Activated T-cell treated with anti-CD3 and anti-CD28 coated beads, Interleukin-2, amount 50 U/mL, for 4 hours (primary cell): Measurements from ENCODE around the gene SLC45A3. TPM values are rescaled to one million over a fixed set of nuclear protein-coding genes. Genes with fewer than 3 reads are reported as not detected.
"Not testable (repeated sequence)": the region's sequence is repeated elsewhere in the genome, so short reads cannot be mapped to it uniquely, and the experiment has no call there.

Source experiments
- ATAC-seq, 2 donors: fragments of 200-7000 bp; cut with Tn5 transposase; one replicate each; pipeline ENCODE4 v1.10.0; 2021
- DNase-seq: peaks from one replicate; pipeline ENCODE4 v3.0.0-alpha.2; 2020
- H3K27me3 Mint-ChIP-seq: one replicate; pipeline ENCODE4 v1.8.0; 2021; ENCODE audit warnings: low read depth, mixed read lengths
- H3K36me3 Mint-ChIP-seq: one replicate; pipeline ENCODE4 v1.8.0; 2022; ENCODE audit warnings: mixed read lengths; ENCODE audit not compliant: insufficient read depth
- H3K4me1 Mint-ChIP-seq: one replicate; pipeline ENCODE4 v1.8.0; 2021; ENCODE audit warnings: low read depth, mixed read lengths
- H3K4me3 Mint-ChIP-seq: one replicate; pipeline ENCODE4 v1.8.0; 2021; ENCODE audit warnings: mild to moderate bottlenecking, moderate library complexity, mixed read lengths
- H3K9me3 Mint-ChIP-seq: one replicate; pipeline ENCODE4 v1.8.0; 2021; ENCODE audit warnings: mixed read lengths
- total RNA-seq, 3 donors: library from RNA; stranded (reverse); gene quantifications; one replicate each; pipeline ENCODE4 v1.2.1, GENCODE V29; 2021

Gene SLC45A3
- total RNA-seq: 1 to 10 TPM in 2 of 3 donors, under 1 TPM in 1; 0.34 to 1.4 (median 1.1) TPM

- no peaks in the 10 kb centered on the region for H3K36me3 Mint-ChIP-seq
- H3K9me3 Mint-ChIP-seq: no peaks in the 10 kb centered on the region
- H3K27me3 Mint-ChIP-seq: peaks cover 8% of the 10 kb centered on the region
- peaks cover 11% of the 10 kb centered on the region for H3K4me1 Mint-ChIP-seq
- ATAC-seq: peak; percentile 73 to 86
- peak; percentile 34 for DNase-seq
- H3K4me3 Mint-ChIP-seq: peak within 1 kb of the TSS; percentile 81
These were observed at the start of gene SLC45A3 for GRCh38 chr1:205680073-205680851. Gene SLC45A3, minus strand, starts transcription at chr1:205680509. Its CDS starts 15,853 bp downstream, at chr1:205664656.

- H3K4me1 Mint-ChIP-seq: peaks cover 14% of the 10 kb centered on the region
- ATAC-seq (no peak), DNase-seq (no peak)
- H3K36me3 Mint-ChIP-seq: peaks cover 26% of the 10 kb centered on the region
- no peaks in the 10 kb centered on the region for H3K9me3 Mint-ChIP-seq
- no peaks in the 10 kb centered on the region for H3K27me3 Mint-ChIP-seq
- no peak overlapping the region for H3K4me3 Mint-ChIP-seq
These were observed 46.4 kb upstream of the SLC45A3 start for GRCh38 chr1:205726619-205727125.

GRCh38 chr1:205725514-205725913 lies 45.2 kb upstream of the SLC45A3 start:
- Mint-ChIP-seq H3K4me1 (peaks cover 7% of the 10 kb centered on the region), H3K36me3 (peaks cover 27% of the 10 kb centered on the region), H3K9me3 (no peaks in the 10 kb centered on the region), H3K27me3 (no peaks in the 10 kb centered on the region), H3K4me3 (no peak overlapping the region)
- ATAC-seq (no peak), DNase-seq (no peak)

GRCh38 chr1:205720740-205721139 lies 40.4 kb upstream of the SLC45A3 start:
- H3K4me3 Mint-ChIP-seq, ATAC-seq, DNase-seq, H3K9me3 Mint-ChIP-seq, H3K4me1 Mint-ChIP-seq, H3K27me3 Mint-ChIP-seq: not testable (repeated sequence)
- H3K36me3 Mint-ChIP-seq: peaks cover 48% of the 10 kb centered on the region

- peaks cover 8% of the 10 kb centered on the region for H3K4me1 Mint-ChIP-seq
- ATAC-seq (peak; percentile 65), DNase-seq (no peak)
- H3K9me3 Mint-ChIP-seq: no peaks in the 10 kb centered on the region
- H3K27me3 Mint-ChIP-seq: no peaks in the 10 kb centered on the region
- peaks cover 49% of the 10 kb centered on the region for H3K36me3 Mint-ChIP-seq
- H3K4me3 Mint-ChIP-seq: no peak overlapping the region
These were observed 39.5 kb upstream of the SLC45A3 start for GRCh38 chr1:205719762-205720161.

GRCh38 chr1:205719015-205719414 lies 38.7 kb upstream of the SLC45A3 start:
- Mint-ChIP-seq H3K4me1 (peaks cover 8% of the 10 kb centered on the region), H3K9me3 (no peaks in the 10 kb centered on the region), H3K4me3 (no peak overlapping the region), H3K27me3 (no peaks in the 10 kb centered on the region), H3K36me3 (peaks cover 46% of the 10 kb centered on the region)
- ATAC-seq (peak; percentile 48 to 53), DNase-seq (no peak)

- ATAC-seq (no peak), DNase-seq (no peak)
- H3K4me3 Mint-ChIP-seq: no peak overlapping the region
- peaks cover 11% of the 10 kb centered on the region for H3K4me1 Mint-ChIP-seq
- H3K27me3 Mint-ChIP-seq: no peaks in the 10 kb centered on the region
- no peaks in the 10 kb centered on the region for H3K9me3 Mint-ChIP-seq
- peaks cover 40% of the 10 kb centered on the region for H3K36me3 Mint-ChIP-seq
These were observed 36.2 kb upstream of the SLC45A3 start for GRCh38 chr1:205716371-205717132.

GRCh38 chr1:205715628-205716027 lies 35.3 kb upstream of the SLC45A3 start:
- Mint-ChIP-seq H3K4me1 (peaks cover 19% of the 10 kb centered on the region), H3K9me3 (no peaks in the 10 kb centered on the region), H3K36me3 (peaks cover 39% of the 10 kb centered on the region), H3K27me3 (no peaks in the 10 kb centered on the region), H3K4me3 (no peak overlapping the region)
- no peak for DNase-seq
- ATAC-seq: no peak

GRCh38 chr1:205714906-205715246 lies 34.6 kb upstream of the SLC45A3 start:
- Mint-ChIP-seq H3K27me3 (no peaks in the 10 kb centered on the region), H3K4me3 (no peak overlapping the region)
- ATAC-seq: no peak

GRCh38 chr1:205714190-205714905 lies 34.0 kb upstream of the SLC45A3 start:
- DNase-seq (no peak), ATAC-seq (no peak)
- no peak overlapping the region for H3K4me3 Mint-ChIP-seq
- no peaks in the 10 kb centered on the region for H3K9me3 Mint-ChIP-seq
- peaks cover 29% of the 10 kb centered on the region for H3K36me3 Mint-ChIP-seq
- H3K27me3 Mint-ChIP-seq: no peaks in the 10 kb centered on the region
- H3K4me1 Mint-ChIP-seq: peaks cover 11% of the 10 kb centered on the region

More at GRCh38 chr1:205714906-205715246, 34.6 kb upstream of the SLC45A3 start:
- H3K4me1 Mint-ChIP-seq: peaks cover 16% of the 10 kb centered on the region
- peaks cover 35% of the 10 kb centered on the region for H3K36me3 Mint-ChIP-seq
- DNase-seq: no peak
- H3K9me3 Mint-ChIP-seq: no peaks in the 10 kb centered on the region

- no peak overlapping the region for H3K4me3 Mint-ChIP-seq
- peaks cover 11% of the 10 kb centered on the region for H3K4me1 Mint-ChIP-seq
- H3K36me3 Mint-ChIP-seq: peaks cover 21% of the 10 kb centered on the region
- no peaks in the 10 kb centered on the region for H3K27me3 Mint-ChIP-seq
- H3K9me3 Mint-ChIP-seq: no peaks in the 10 kb centered on the region
- DNase-seq (peak; percentile 62), ATAC-seq (peak; percentile 92 to 95)
These were observed 31.1 kb upstream of the SLC45A3 start for GRCh38 chr1:205711105-205712048.

GRCh38 chr1:205710201-205711062 lies 30.1 kb upstream of the SLC45A3 start:
- ATAC-seq (no peak), DNase-seq (no peak)
- no peaks in the 10 kb centered on the region for H3K9me3 Mint-ChIP-seq
- peaks cover 15% of the 10 kb centered on the region for H3K36me3 Mint-ChIP-seq
- no peaks in the 10 kb centered on the region for H3K27me3 Mint-ChIP-seq
- no peak overlapping the region for H3K4me3 Mint-ChIP-seq
- peaks cover 11% of the 10 kb centered on the region for H3K4me1 Mint-ChIP-seq

GRCh38 chr1:205709640-205710039 lies 29.3 kb upstream of the SLC45A3 start:
- Mint-ChIP-seq H3K27me3 (no peaks in the 10 kb centered on the region), H3K36me3 (peaks cover 13% of the 10 kb centered on the region), H3K9me3 (no peaks in the 10 kb centered on the region), H3K4me1 (peaks cover 15% of the 10 kb centered on the region), H3K4me3 (no peak overlapping the region)
- DNase-seq (no peak), ATAC-seq (no peak)
